Measurements from ENCODE around the gene PTTG1.
"Not testable (repeated sequence)": the region's sequence is repeated elsewhere in the genome, so short reads cannot be mapped to it uniquely, and the experiment has no call there.

Gene PTTG1

GRCh38 chr5:160419458-160420330 is 2.0 kb upstream of the PTTG1 start:
- Histone ChIP-seq H3K36me3 (ENCODE audit: control insufficient read depth, insufficient read depth, low read length) (no peaks in the 10 kb centered on the region), H3K4me3 (ENCODE audit: insufficient read depth, low read depth, low read length, poor library complexity, severe bottlenecking) (peak overlapping the region; percentile 90), H3K27me3 (replicated peaks; ENCODE audit: control insufficient read depth, insufficient read depth, low read length, poor library complexity, severe bottlenecking) (no peaks in the 10 kb centered on the region), H3K4me1 (ENCODE audit: control insufficient read depth, insufficient read depth, low read length, poor library complexity, severe bottlenecking) (peaks cover 22% of the 10 kb centered on the region), H3K9me3 (ENCODE audit: control insufficient read depth, low read length) (no peaks in the 10 kb centered on the region), H3K27ac (ENCODE audit: insufficient read depth, low read length, poor library complexity, severe bottlenecking) (peak overlapping the region; percentile 86)
- DNase-seq = no peak

- Histone ChIP-seq H3K4me3 (ENCODE audit: insufficient read depth, low read depth, low read length, poor library complexity, severe bottlenecking) (no peak overlapping the region), H3K36me3 (ENCODE audit: control insufficient read depth, insufficient read depth, low read length) (no peaks in the 10 kb centered on the region), H3K27me3 (replicated peaks; ENCODE audit: control insufficient read depth, insufficient read depth, low read length, poor library complexity, severe bottlenecking) (no peaks in the 10 kb centered on the region), H3K9me3 (ENCODE audit: control insufficient read depth, low read length) (no peaks in the 10 kb centered on the region), H3K27ac (ENCODE audit: insufficient read depth, low read length, poor library complexity, severe bottlenecking) (no peak overlapping the region), H3K4me1 (ENCODE audit: control insufficient read depth, insufficient read depth, low read length, poor library complexity, severe bottlenecking) (peaks cover 24% of the 10 kb centered on the region)
- DNase-seq = no peak
Measured at GRCh38 chr5:160420331-160420610, 1.4 kb upstream of the PTTG1 start.

- Histone ChIP-seq H3K4me3 (ENCODE audit: insufficient read depth, low read depth, low read length, poor library complexity, severe bottlenecking) (no peak overlapping the region), H3K27ac (ENCODE audit: insufficient read depth, low read length, poor library complexity, severe bottlenecking) (peak overlapping the region; percentile 18), H3K27me3 (replicated peaks; ENCODE audit: control insufficient read depth, insufficient read depth, low read length, poor library complexity, severe bottlenecking) (no peaks in the 10 kb centered on the region), H3K4me1 (ENCODE audit: control insufficient read depth, insufficient read depth, low read length, poor library complexity, severe bottlenecking) (peaks cover 15% of the 10 kb centered on the region), H3K36me3 (ENCODE audit: control insufficient read depth, insufficient read depth, low read length) (no peaks in the 10 kb centered on the region), H3K9me3 (ENCODE audit: control insufficient read depth, low read length) (no peaks in the 10 kb centered on the region)
- DNase-seq = no peak
Measured at GRCh38 chr5:160423099-160423498, 1.4 kb downstream of the PTTG1 start.

- H3K9me3 ChIP-seq (ENCODE audit: control insufficient read depth, low read length) = no peaks in the 10 kb centered on the region
- no peak for DNase-seq
- H3K27me3 ChIP-seq (replicated peaks; ENCODE audit: control insufficient read depth, insufficient read depth, low read length, poor library complexity, severe bottlenecking) = no peaks in the 10 kb centered on the region
- H3K27ac ChIP-seq (ENCODE audit: insufficient read depth, low read length, poor library complexity, severe bottlenecking) = no peak overlapping the region
- peaks cover 3% of the 10 kb centered on the region for H3K36me3 ChIP-seq (ENCODE audit: control insufficient read depth, insufficient read depth, low read length)
- no peak overlapping the region for H3K4me3 ChIP-seq (ENCODE audit: insufficient read depth, low read depth, low read length, poor library complexity, severe bottlenecking)
- H3K4me1 ChIP-seq (ENCODE audit: control insufficient read depth, insufficient read depth, low read length, poor library complexity, severe bottlenecking) = peaks cover 6% of the 10 kb centered on the region
Measured at GRCh38 chr5:160427607-160428006, 6.0 kb downstream of the PTTG1 start.

- DNase-seq = no peak
- no peak overlapping the region for H3K27ac ChIP-seq (ENCODE audit: insufficient read depth, low read length, poor library complexity, severe bottlenecking)
- H3K4me1 ChIP-seq (ENCODE audit: control insufficient read depth, insufficient read depth, low read length, poor library complexity, severe bottlenecking) = no peaks in the 10 kb centered on the region
- peaks cover 3% of the 10 kb centered on the region for H3K36me3 ChIP-seq (ENCODE audit: control insufficient read depth, insufficient read depth, low read length)
- H3K4me3 ChIP-seq (ENCODE audit: insufficient read depth, low read depth, low read length, poor library complexity, severe bottlenecking) = no peak overlapping the region
- H3K27me3 ChIP-seq (replicated peaks; ENCODE audit: control insufficient read depth, insufficient read depth, low read length, poor library complexity, severe bottlenecking) = no peaks in the 10 kb centered on the region
- no peaks in the 10 kb centered on the region for H3K9me3 ChIP-seq (ENCODE audit: control insufficient read depth, low read length)
Measured at GRCh38 chr5:160432196-160432595, 10.5 kb downstream of the PTTG1 start.

GRCh38 chr5:160432787-160433186 is 11.1 kb downstream of the PTTG1 start:
- Histone ChIP-seq H3K27me3 (replicated peaks; ENCODE audit: control insufficient read depth, insufficient read depth, low read length, poor library complexity, severe bottlenecking) (no peaks in the 10 kb centered on the region), H3K27ac (ENCODE audit: insufficient read depth, low read length, poor library complexity, severe bottlenecking) (no peak overlapping the region), H3K4me3 (ENCODE audit: insufficient read depth, low read depth, low read length, poor library complexity, severe bottlenecking) (no peak overlapping the region), H3K9me3 (ENCODE audit: control insufficient read depth, low read length) (no peaks in the 10 kb centered on the region), H3K36me3 (ENCODE audit: control insufficient read depth, insufficient read depth, low read length) (peaks cover 3% of the 10 kb centered on the region), H3K4me1 (ENCODE audit: control insufficient read depth, insufficient read depth, low read length, poor library complexity, severe bottlenecking) (no peaks in the 10 kb centered on the region)
- DNase-seq = no peak

GRCh38 chr5:160434022-160434531 is 12.4 kb downstream of the PTTG1 start:
- no peak overlapping the region for H3K27ac ChIP-seq (ENCODE audit: insufficient read depth, low read length, poor library complexity, severe bottlenecking)
- H3K9me3 ChIP-seq (ENCODE audit: control insufficient read depth, low read length) = no peaks in the 10 kb centered on the region
- no peak for DNase-seq
- H3K27me3 ChIP-seq (replicated peaks; ENCODE audit: control insufficient read depth, insufficient read depth, low read length, poor library complexity, severe bottlenecking) = no peaks in the 10 kb centered on the region
- H3K36me3 ChIP-seq (ENCODE audit: control insufficient read depth, insufficient read depth, low read length) = no peaks in the 10 kb centered on the region
- H3K4me3 ChIP-seq (ENCODE audit: insufficient read depth, low read depth, low read length, poor library complexity, severe bottlenecking) = no peak overlapping the region
- no peaks in the 10 kb centered on the region for H3K4me1 ChIP-seq (ENCODE audit: control insufficient read depth, insufficient read depth, low read length, poor library complexity, severe bottlenecking)

GRCh38 chr5:160435532-160435931 is 13.9 kb downstream of the PTTG1 start:
- Histone ChIP-seq H3K36me3 (ENCODE audit: control insufficient read depth, insufficient read depth, low read length) (no peaks in the 10 kb centered on the region), H3K27me3 (replicated peaks; ENCODE audit: control insufficient read depth, insufficient read depth, low read length, poor library complexity, severe bottlenecking) (no peaks in the 10 kb centered on the region), H3K4me3 (ENCODE audit: insufficient read depth, low read depth, low read length, poor library complexity, severe bottlenecking) (no peak overlapping the region), H3K4me1 (ENCODE audit: control insufficient read depth, insufficient read depth, low read length, poor library complexity, severe bottlenecking) (no peaks in the 10 kb centered on the region), H3K27ac (ENCODE audit: insufficient read depth, low read length, poor library complexity, severe bottlenecking) (no peak overlapping the region), H3K9me3 (ENCODE audit: control insufficient read depth, low read length) (no peaks in the 10 kb centered on the region)
- no peak for DNase-seq

- no peak for DNase-seq
- no peaks in the 10 kb centered on the region for H3K9me3 ChIP-seq (ENCODE audit: control insufficient read depth, low read length)
- H3K4me1 ChIP-seq (ENCODE audit: control insufficient read depth, insufficient read depth, low read length, poor library complexity, severe bottlenecking) = no peaks in the 10 kb centered on the region
- no peaks in the 10 kb centered on the region for H3K27me3 ChIP-seq (replicated peaks; ENCODE audit: control insufficient read depth, insufficient read depth, low read length, poor library complexity, severe bottlenecking)
- no peaks in the 10 kb centered on the region for H3K36me3 ChIP-seq (ENCODE audit: control insufficient read depth, insufficient read depth, low read length)
- H3K4me3 ChIP-seq (ENCODE audit: insufficient read depth, low read depth, low read length, poor library complexity, severe bottlenecking) = no peak overlapping the region
- no peak overlapping the region for H3K27ac ChIP-seq (ENCODE audit: insufficient read depth, low read length, poor library complexity, severe bottlenecking)
Measured at GRCh38 chr5:160436017-160436416, 14.4 kb downstream of the PTTG1 start.

- not testable (repeated sequence) for DNase-seq; H3K4me1 ChIP-seq (ENCODE audit: control insufficient read depth, insufficient read depth, low read length, poor library complexity, severe bottlenecking); H3K27ac ChIP-seq (ENCODE audit: insufficient read depth, low read length, poor library complexity, severe bottlenecking); H3K27me3 ChIP-seq (replicated peaks; ENCODE audit: control insufficient read depth, insufficient read depth, low read length, poor library complexity, severe bottlenecking); H3K36me3 ChIP-seq (ENCODE audit: control insufficient read depth, insufficient read depth, low read length); H3K4me3 ChIP-seq (ENCODE audit: insufficient read depth, low read depth, low read length, poor library complexity, severe bottlenecking); H3K9me3 ChIP-seq (ENCODE audit: control insufficient read depth, low read length)
Measured at GRCh38 chr5:160436661-160437060, 15.0 kb downstream of the PTTG1 start.
